Measurements from ENCODE around the gene TP53INP2.
"Not testable (repeated sequence)": the region's sequence is repeated elsewhere in the genome, so short reads cannot be mapped to it uniquely, and the experiment has no call there.

TP53INP2 gene

GRCh38 chr20:34705397-34706301 lies 1.5 kb downstream of the TP53INP2 start:
- peak; percentile 64 for DNase-seq (ENCODE audit: low spot score)

- DNase-seq (ENCODE audit: low spot score) = no peak
Observed at GRCh38 chr20:34706302-34706875, 2.2 kb downstream of the TP53INP2 start.

GRCh38 chr20:34706912-34707784 lies 3.0 kb downstream of the TP53INP2 start:
- DNase-seq (ENCODE audit: low spot score) = no peak

GRCh38 chr20:34708621-34709043 lies 4.5 kb downstream of the TP53INP2 start:
- peak; percentile 16 for DNase-seq (ENCODE audit: low spot score)

- DNase-seq (ENCODE audit: low spot score) = peak; percentile 62
Observed at GRCh38 chr20:34709044-34709830, 5.1 kb downstream of the TP53INP2 start.

- peak; percentile 49 for DNase-seq (ENCODE audit: low spot score)
Observed at GRCh38 chr20:34709831-34710567, 5.9 kb downstream of the TP53INP2 start.

- DNase-seq (ENCODE audit: low spot score) = no peak
Observed at GRCh38 chr20:34710568-34710839, 6.4 kb downstream of the TP53INP2 start.

GRCh38 chr20:34710861-34711574 lies 6.9 kb downstream of the TP53INP2 start:
- DNase-seq (ENCODE audit: low spot score) = no peak

GRCh38 chr20:34711813-34712430 lies 7.8 kb downstream of the TP53INP2 start:
- no peak for DNase-seq (ENCODE audit: low spot score)

- peak; percentile 13 for DNase-seq (ENCODE audit: low spot score)
Observed at GRCh38 chr20:34712525-34713192, 8.5 kb downstream of the TP53INP2 start.

GRCh38 chr20:34713194-34713943 lies 9.2 kb downstream of the TP53INP2 start:
- DNase-seq (ENCODE audit: low spot score) = peak; percentile 98

- not testable (repeated sequence) for DNase-seq (ENCODE audit: low spot score)
Observed at GRCh38 chr20:34713944-34714515, 9.9 kb downstream of the TP53INP2 start.

GRCh38 chr20:34715384-34715783 lies 11.2 kb downstream of the TP53INP2 start:
- no peak for DNase-seq (ENCODE audit: low spot score)

- DNase-seq (ENCODE audit: low spot score) = no peak
Observed at GRCh38 chr20:34716921-34717229, 12.7 kb downstream of the TP53INP2 start.

- no peak for DNase-seq (ENCODE audit: low spot score)
Observed at GRCh38 chr20:34717230-34718095, 13.3 kb downstream of the TP53INP2 start.

- DNase-seq (ENCODE audit: low spot score) = not testable (repeated sequence)
Observed at GRCh38 chr20:34719242-34720017, 15.3 kb downstream of the TP53INP2 start.

- no peak for DNase-seq (ENCODE audit: low spot score)
Observed at GRCh38 chr20:34720266-34720665, 16.1 kb downstream of the TP53INP2 start.
